ENCODE results near the gene ST13.

The ST13 gene

GRCh38 chr22:40867109-40867508 is 10.7 kb upstream of the ST13 start:
- Histone ChIP-seq H3K27me3 (replicated peaks) (no peaks in the 10 kb centered on the region), H3K27ac (no peak overlapping the region), H3K36me3 (replicated peaks) (no peaks in the 10 kb centered on the region), H3K4me3 (ENCODE audit: low read depth, low read length) (no peak overlapping the region)
- TF ChIP-seq CTCF (IDR thresholded peaks at IDR 0.05; ENCODE audit: low read depth, low read length, missing control alignments): no peak
- in situ Hi-C loops (cut with HindIII; ENCODE audit: low pct_ligation_motif_present, low sequenced_read_pairs): no loop called here
- DNase-seq: no peak

DNA sequence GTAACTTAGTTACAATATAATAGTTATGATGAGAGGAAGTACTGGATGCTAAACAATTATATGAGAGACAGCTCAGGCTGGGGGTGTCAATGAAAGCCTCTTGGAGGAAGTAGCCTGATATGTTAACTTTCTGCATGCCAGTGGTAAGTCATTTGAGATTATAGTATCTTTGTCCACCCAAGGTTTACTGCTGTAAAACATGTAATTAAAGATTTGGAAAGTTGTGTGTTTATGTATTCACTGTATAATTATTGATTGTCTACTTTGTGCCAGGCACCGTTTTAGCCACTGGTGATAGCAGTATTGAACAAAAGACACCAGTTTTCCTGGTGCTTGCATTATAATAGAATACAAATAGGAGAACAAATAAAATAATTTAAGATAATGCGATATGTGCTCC is 6.1 kb upstream of the ST13 start:
- Histone ChIP-seq H3K27ac (no peak overlapping the region), H3K4me3 (ENCODE audit: low read depth, low read length) (no peak overlapping the region), H3K36me3 (replicated peaks) (no peaks in the 10 kb centered on the region), H3K27me3 (replicated peaks) (no peaks in the 10 kb centered on the region)
- in situ Hi-C loops (cut with HindIII; ENCODE audit: low pct_ligation_motif_present, low sequenced_read_pairs): no loop called here
- TF ChIP-seq CTCF (IDR thresholded peaks at IDR 0.05; ENCODE audit: low read depth, low read length, missing control alignments): no peak
- no peak for DNase-seq

GRCh38 chr22:40862013-40862412 is 5.6 kb upstream of the ST13 start, which contains the start of gene DNAJB7:
Gene DNAJB7, minus strand, starts transcription at chr22:40862113. Its CDS starts 119 bp downstream, at chr22:40861994.
- in situ Hi-C loops (cut with HindIII; ENCODE audit: low pct_ligation_motif_present, low sequenced_read_pairs): no loop called here
- TF ChIP-seq CTCF (IDR thresholded peaks at IDR 0.05; ENCODE audit: low read depth, low read length, missing control alignments): no peak

DNA sequence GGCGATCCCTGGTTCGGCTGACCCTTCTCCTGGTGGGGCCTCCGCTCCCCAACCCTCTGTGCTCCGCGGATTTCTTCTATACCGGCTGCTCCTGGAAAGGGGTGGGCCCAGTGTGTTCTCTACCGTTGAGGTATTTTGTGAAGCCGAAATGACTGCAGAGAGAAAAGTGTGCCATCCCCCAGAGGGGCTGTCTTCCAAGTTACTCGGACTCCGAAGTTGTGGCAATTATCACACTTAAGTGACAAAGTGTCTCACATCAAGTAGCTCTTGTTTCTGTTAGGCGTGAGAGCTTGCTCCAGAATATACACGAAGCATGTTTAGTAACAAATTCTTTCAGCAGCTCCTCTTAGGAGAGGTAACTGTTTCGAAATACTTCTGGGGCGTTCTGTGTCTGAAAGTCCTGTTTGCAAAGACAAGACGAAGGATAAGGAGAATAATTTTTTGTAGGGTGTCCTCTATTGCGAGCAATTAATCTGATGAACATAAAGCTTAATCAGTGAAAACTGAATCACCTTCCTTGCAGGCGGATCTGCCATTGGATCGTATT is 943 bp upstream of the ST13 start:
- TF ChIP-seq CTCF (IDR thresholded peaks at IDR 0.05; ENCODE audit: low read depth, low read length, missing control alignments): no peak
- no peak for DNase-seq
- H3K27me3 ChIP-seq (replicated peaks): no peaks in the 10 kb centered on the region
- H3K36me3 ChIP-seq (replicated peaks): no peaks in the 10 kb centered on the region
- in situ Hi-C loops (cut with HindIII; ENCODE audit: low pct_ligation_motif_present, low sequenced_read_pairs): no loop called here
- peak overlapping the region; percentile 99 for H3K27ac ChIP-seq
- H3K4me3 ChIP-seq (ENCODE audit: low read depth, low read length): peak overlapping the region; percentile 97

More at GRCh38 chr22:40862013-40862412, 5.6 kb upstream of the ST13 start, which contains the start of gene DNAJB7:
- Histone ChIP-seq H3K27ac (no peak within 1 kb of the TSS), H3K27me3 (replicated peaks) (no peaks in the 10 kb centered on the region), H3K36me3 (replicated peaks) (no peaks in the 10 kb centered on the region), H3K4me3 (ENCODE audit: low read depth, low read length) (no peak within 1 kb of the TSS)
- DNase-seq: no peak

DNA sequence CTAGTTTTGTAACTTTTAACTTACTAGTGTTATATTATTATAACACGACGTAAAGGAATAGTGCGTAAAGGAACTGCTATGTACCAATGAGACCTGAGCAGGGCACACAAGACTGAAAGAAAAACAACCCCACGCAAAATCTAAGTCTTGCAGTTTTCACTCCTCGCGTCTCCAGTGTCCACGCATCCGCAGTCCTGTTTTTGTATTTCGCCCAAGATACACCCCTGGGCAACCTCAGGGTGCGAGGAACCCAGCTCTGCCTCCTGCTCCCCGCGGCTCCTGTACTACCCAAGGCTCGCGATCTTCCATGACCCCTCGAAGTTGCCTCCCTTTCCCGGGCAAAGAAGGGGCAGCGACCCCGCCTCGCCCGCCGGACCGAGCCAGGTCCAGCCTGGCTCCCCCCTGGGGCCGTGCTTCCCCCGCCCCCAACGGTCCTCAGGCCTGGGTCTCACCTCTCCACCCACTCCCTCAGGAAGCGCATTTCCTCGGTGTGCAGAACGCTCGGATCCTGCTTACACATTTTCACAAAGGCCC is 393 bp downstream of the ST13 start:
- Histone ChIP-seq H3K27me3 (replicated peaks) (no peaks in the 10 kb centered on the region), H3K4me3 (ENCODE audit: low read depth, low read length) (peak overlapping the region; percentile 97), H3K27ac (peak overlapping the region; percentile 99), H3K36me3 (replicated peaks) (no peaks in the 10 kb centered on the region)
- TF ChIP-seq CTCF (IDR thresholded peaks at IDR 0.05; ENCODE audit: low read depth, low read length, missing control alignments): no peak
- in situ Hi-C loops (cut with HindIII; ENCODE audit: low pct_ligation_motif_present, low sequenced_read_pairs): no loop called here
- DNase-seq: peak; percentile 23

Data from brain microvascular endothelial cell (primary cell).